ENCODE data around the gene ACIN1.

Gene ACIN1

DNA sequence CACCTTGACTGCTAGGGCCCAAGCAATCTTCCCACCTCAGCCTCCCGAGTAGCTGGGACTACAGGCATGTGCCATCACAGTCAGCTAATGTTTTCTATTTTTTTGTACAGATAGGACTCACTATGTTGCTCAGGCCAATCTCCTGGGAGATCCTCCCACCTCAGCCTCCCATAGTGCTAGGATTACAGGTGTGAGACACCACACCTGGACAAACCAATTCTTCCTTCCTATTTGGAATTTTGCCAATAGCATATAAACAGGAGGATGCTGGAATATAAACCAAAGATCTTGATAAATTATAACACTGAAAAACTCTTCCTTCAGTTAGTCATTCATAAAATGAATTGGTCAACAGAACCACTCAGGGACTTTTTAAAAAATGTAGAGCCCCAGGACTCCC lies 8.4 kb downstream of the ACIN1 start:
- H3K4me1 Mint-ChIP-seq = no peaks in the 10 kb centered on the region
- no peaks in the 10 kb centered on the region for H3K27me3 Mint-ChIP-seq (ENCODE audit: low read depth)
- no peak overlapping the region for H3K27ac Mint-ChIP-seq
- H3K4me3 Mint-ChIP-seq = no peak overlapping the region
- H3K9me3 Mint-ChIP-seq = no peaks in the 10 kb centered on the region
- TF ChIP-seq, protein P1, sequence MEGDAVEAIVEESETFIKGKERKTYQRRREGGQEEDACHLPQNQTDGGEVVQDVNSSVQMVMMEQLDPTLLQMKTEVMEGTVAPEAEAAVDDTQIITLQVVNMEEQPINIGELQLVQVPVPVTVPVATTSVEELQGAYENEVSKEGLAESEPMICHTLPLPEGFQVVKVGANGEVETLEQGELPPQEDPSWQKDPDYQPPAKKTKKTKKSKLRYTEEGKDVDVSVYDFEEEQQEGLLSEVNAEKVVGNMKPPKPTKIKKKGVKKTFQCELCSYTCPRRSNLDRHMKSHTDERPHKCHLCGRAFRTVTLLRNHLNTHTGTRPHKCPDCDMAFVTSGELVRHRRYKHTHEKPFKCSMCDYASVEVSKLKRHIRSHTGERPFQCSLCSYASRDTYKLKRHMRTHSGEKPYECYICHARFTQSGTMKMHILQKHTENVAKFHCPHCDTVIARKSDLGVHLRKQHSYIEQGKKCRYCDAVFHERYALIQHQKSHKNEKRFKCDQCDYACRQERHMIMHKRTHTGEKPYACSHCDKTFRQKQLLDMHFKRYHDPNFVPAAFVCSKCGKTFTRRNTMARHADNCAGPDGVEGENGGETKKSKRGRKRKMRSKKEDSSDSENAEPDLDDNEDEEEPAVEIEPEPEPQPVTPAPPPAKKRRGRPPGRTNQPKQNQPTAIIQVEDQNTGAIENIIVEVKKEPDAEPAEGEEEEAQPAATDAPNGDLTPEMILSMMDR (IDR thresholded peaks at IDR 0.05; ENCODE audit: unreplicated experiment in 3 of 3) = no peak
- peaks cover 57% of the 10 kb centered on the region for H3K36me3 Mint-ChIP-seq (ENCODE audit: low read depth)

GRCh38 chr14:23085458-23085857 lies 9.5 kb downstream of the ACIN1 start:
- TF ChIP-seq, protein P1 (IDR thresholded peaks at IDR 0.05; ENCODE audit: unreplicated experiment in 3 of 3) = no peak
- Mint-ChIP-seq H3K27me3 (ENCODE audit: low read depth) (no peaks in the 10 kb centered on the region), H3K4me1 (no peaks in the 10 kb centered on the region), H3K9me3 (no peaks in the 10 kb centered on the region), H3K36me3 (ENCODE audit: low read depth) (peaks cover 65% of the 10 kb centered on the region), H3K27ac (no peak overlapping the region), H3K4me3 (no peak overlapping the region)

DNA sequence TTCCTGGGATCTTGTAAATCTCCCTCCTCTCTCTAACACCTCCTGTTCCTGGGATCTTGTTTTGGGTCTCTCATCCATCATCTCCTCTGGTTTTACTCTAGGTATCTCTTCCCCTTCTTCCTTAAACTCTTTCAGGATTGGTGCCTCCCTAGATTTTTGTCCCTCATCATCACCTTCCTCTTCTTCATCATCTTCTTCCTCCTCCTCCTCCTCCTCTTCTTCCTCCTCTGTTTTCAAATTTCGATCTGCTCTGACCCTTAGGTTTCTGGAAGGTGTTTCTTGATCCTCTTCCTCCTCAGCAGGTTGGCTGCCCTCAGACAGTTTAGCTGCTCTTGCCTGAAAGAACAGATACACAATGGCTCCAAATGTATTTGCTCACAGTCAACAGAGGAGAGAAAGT lies 14.5 kb downstream of the ACIN1 start:
- TF ChIP-seq, protein P1 (IDR thresholded peaks at IDR 0.05; ENCODE audit: unreplicated experiment in 3 of 3) = no peak
- Mint-ChIP-seq H3K27me3 (ENCODE audit: low read depth) (no peaks in the 10 kb centered on the region), H3K27ac (no peak overlapping the region), H3K36me3 (ENCODE audit: low read depth) (peaks cover 69% of the 10 kb centered on the region), H3K4me1 (no peaks in the 10 kb centered on the region), H3K9me3 (no peaks in the 10 kb centered on the region), H3K4me3 (no peak overlapping the region)

DNA sequence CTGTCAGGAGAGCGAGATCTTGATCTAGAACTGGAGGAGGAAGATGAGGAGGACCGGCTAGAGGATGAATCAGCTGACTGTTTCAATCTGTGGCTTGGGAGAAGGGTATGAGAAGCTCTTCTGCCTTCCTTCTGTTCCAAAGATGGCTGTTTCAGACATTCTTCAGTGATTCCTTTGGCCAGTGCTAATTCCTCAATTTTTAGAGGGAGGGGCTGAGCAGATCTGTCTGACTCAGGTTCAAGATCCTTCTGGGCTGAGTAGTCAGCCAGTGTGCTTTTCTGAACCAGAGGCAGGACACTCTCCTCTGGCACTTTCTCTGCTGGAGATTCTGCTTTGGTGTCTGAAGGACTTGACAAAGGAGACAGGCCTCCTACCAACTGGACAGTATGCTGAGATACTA lies 15.2 kb downstream of the ACIN1 start:
- Mint-ChIP-seq H3K9me3 (no peaks in the 10 kb centered on the region), H3K36me3 (ENCODE audit: low read depth) (peaks cover 71% of the 10 kb centered on the region), H3K27me3 (ENCODE audit: low read depth) (no peaks in the 10 kb centered on the region), H3K4me1 (no peaks in the 10 kb centered on the region), H3K4me3 (no peak overlapping the region), H3K27ac (no peak overlapping the region)
- TF ChIP-seq, protein P1 (IDR thresholded peaks at IDR 0.05; ENCODE audit: unreplicated experiment in 3 of 3) = no peak

DNA sequence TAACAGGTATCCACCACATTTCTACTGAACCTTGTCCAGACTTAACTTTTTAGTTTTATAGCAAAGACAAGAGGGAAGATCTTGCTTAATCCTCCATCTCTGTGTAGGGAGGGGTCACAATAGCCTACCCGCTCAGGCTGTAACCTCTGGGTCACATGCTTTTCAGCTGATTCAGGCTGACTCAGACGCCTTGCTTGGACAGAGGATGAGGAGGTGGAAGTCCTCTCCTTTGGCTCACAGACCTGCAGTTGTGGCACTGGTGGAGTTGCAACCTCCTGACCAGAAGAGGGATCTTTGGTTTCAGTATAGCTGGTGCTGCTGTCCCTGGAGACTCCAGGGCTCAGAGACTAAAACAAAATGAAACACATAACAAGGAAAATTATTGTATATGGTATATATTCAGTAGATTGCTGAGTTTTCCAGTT lies 16.2 kb downstream of the ACIN1 start:
- TF ChIP-seq, protein P1 (IDR thresholded peaks at IDR 0.05; ENCODE audit: unreplicated experiment in 3 of 3) = no peak
- H3K27ac Mint-ChIP-seq = no peak overlapping the region
- no peaks in the 10 kb centered on the region for H3K4me1 Mint-ChIP-seq
- H3K9me3 Mint-ChIP-seq = no peaks in the 10 kb centered on the region
- H3K27me3 Mint-ChIP-seq (ENCODE audit: low read depth) = no peaks in the 10 kb centered on the region
- H3K4me3 Mint-ChIP-seq = no peak overlapping the region
- H3K36me3 Mint-ChIP-seq (ENCODE audit: low read depth) = peaks cover 70% of the 10 kb centered on the region

- TF ChIP-seq, protein P1 (IDR thresholded peaks at IDR 0.05; ENCODE audit: unreplicated experiment in 3 of 3) = no peak
- no peak overlapping the region for H3K27ac Mint-ChIP-seq
- no peaks in the 10 kb centered on the region for H3K9me3 Mint-ChIP-seq
- H3K36me3 Mint-ChIP-seq (ENCODE audit: low read depth) = peaks cover 67% of the 10 kb centered on the region
- peaks cover 2% of the 10 kb centered on the region for H3K4me1 Mint-ChIP-seq
- no peaks in the 10 kb centered on the region for H3K27me3 Mint-ChIP-seq (ENCODE audit: low read depth)
- no peak overlapping the region for H3K4me3 Mint-ChIP-seq
Observed at GRCh38 chr14:23077962-23078361, 17.0 kb downstream of the ACIN1 start.

Measured in nephron (organoid).